PC-3 (cell line): ENCODE measurements around the gene NDC1. TPM values are rescaled to one million over a fixed set of nuclear protein-coding genes. Genes with fewer than 3 reads are reported as not detected.

Experiments
- ATAC-seq: fragments of 200-7000 bp; cut with Tn5 transposase; 2 replicates; pipeline ENCODE4 v1.9.1; 2020; ENCODE audit warnings: mild to moderate bottlenecking, moderate library complexity
- BruUV-seq: library from RNA; stranded (reverse); fragments of 400-500 nt; replicated peaks from 2 replicates; lab custom pipeline; 2021; lab: Mats Ljungman, UMichigan
- CTCF ChIA-PET: fragments of 300-600 bp; sonication (Branson Sonifier 250); formaldehyde crosslinking; loops from one replicate; lab custom pipeline; 2022; ENCODE audit warnings: antibody characterized with exemption; lab: Charles Lee
- POLR2A ChIA-PET: fragments of 300-600 bp; sonication (Branson Sonifier 250); formaldehyde crosslinking; loops from one replicate; lab custom pipeline; 2022; ENCODE audit warnings: antibody characterized with exemption; ENCODE audit not compliant: unreplicated experiment; lab: Charles Lee
- DNase-seq: peaks from one replicate; pipeline ENCODE4 v3.0.0-alpha.2; 2015
- H2AFZ ChIP-seq: fragments of 300-600 bp; sonication (generic); 2 replicates; pipeline ENCODE4 v1.6.0; 2016; ENCODE audit warnings: antibody characterized with exemption, low read length
- H3F3A ChIP-seq: fragments of 300-600 bp; sonication (generic); one replicate; pipeline ENCODE4 v1.6.0; 2017; ENCODE audit warnings: antibody characterized with exemption, low read length, control low read depth, mild to moderate bottlenecking; ENCODE audit not compliant: unreplicated experiment
- H3K27ac ChIP-seq: fragments of 300-600 bp; sonication (generic); 2 replicates; pipeline ENCODE4 v1.5.1; 2016; ENCODE audit warnings: mild to moderate bottlenecking, low read length
- H3K27me3 ChIP-seq: fragments of 300-600 bp; sonication (generic); 2 replicates; pipeline ENCODE4 v1.6.1; 2016; ENCODE audit warnings: low read length, mixed read lengths
- H3K36me3 ChIP-seq: fragments of 300-600 bp; sonication (generic); 2 replicates; pipeline ENCODE4 v1.6.1; 2016; ENCODE audit warnings: low read depth, mixed run types, low read length, mixed read lengths
- H3K4me1 ChIP-seq: fragments of 300-600 bp; sonication (generic); 2 replicates; pipeline ENCODE4 v1.5.1; 2016; ENCODE audit warnings: low read length; ENCODE audit not compliant: insufficient read depth
- H3K4me2 ChIP-seq: fragments of 300-600 bp; sonication (generic); 2 replicates; pipeline ENCODE4 v1.6.0; 2016; ENCODE audit warnings: low read length
- H3K4me3 ChIP-seq: fragments of 300-600 bp; sonication (generic); 2 replicates; pipeline ENCODE4 v1.5.1; 2016; ENCODE audit warnings: mild to moderate bottlenecking, low read length, mixed read lengths
- H3K79me2 ChIP-seq: fragments of 300-600 bp; sonication (generic); 2 replicates; pipeline ENCODE4 v1.6.1; 2017; ENCODE audit warnings: low read length, mixed read lengths
- H3K9ac ChIP-seq: fragments of 300-600 bp; sonication (generic); 2 replicates; pipeline ENCODE4 v1.6.0; 2016; ENCODE audit warnings: mild to moderate bottlenecking, low read length
- H3K9me2 ChIP-seq: fragments of 300-600 bp; sonication (generic); replicated peaks from 2 replicates; pipeline ENCODE4 v1.6.1; 2016; ENCODE audit warnings: mixed run types, low read length, mixed read lengths
- H3K9me3 ChIP-seq: fragments of 300-600 bp; sonication (generic); 2 replicates; pipeline ENCODE4 v1.6.1; 2016; ENCODE audit warnings: low read length, mixed read lengths
- H4K20me1 ChIP-seq: fragments of 300-600 bp; sonication (generic); 2 replicates; pipeline ENCODE4 v1.6.1; 2016; ENCODE audit warnings: low read length, mixed read lengths
- EZH2 ChIP-seq: fragments of 300-600 bp; sonication (generic); IDR thresholded peaks from one replicate; pipeline ENCODE4 v1.6.1; 2017; ENCODE audit warnings: antibody characterized with exemption, mild to moderate bottlenecking, low read length; ENCODE audit not compliant: unreplicated experiment
- EZH2phosphoT487 ChIP-seq: fragments of 300-600 bp; sonication (generic); IDR thresholded peaks from 2 replicates; pipeline ENCODE4 v1.6.1; 2018; ENCODE audit warnings: mild to moderate bottlenecking, antibody characterized with exemption, low read length, borderline replicate concordance
- intact Hi-C: fragments of 100-400 bp; cut with micrococcal nuclease; formaldehyde crosslinking; loops from 2 replicates; pipeline ENCODE4 v1.9.0; 2023
- total RNA-seq: library from RNA; depleted of rRNA; stranded (reverse); fragments of >200 nt; gene quantifications from 2 replicates; pipeline ENCODE4 v1.2.3, GENCODE V29; 2014
- TF ChIP-seq, protein P1 (sequence below): fragments of 300-600 bp; sonication (generic); conservative IDR thresholded peaks from 2 replicates; pipeline ENCODE4 v1.5.1; 2017; ENCODE audit warnings: antibody characterized with exemption, low read depth, mild to moderate bottlenecking, low read length

NDC1 gene
- total RNA-seq, 1 experiment from 2014 or later: 63.6 TPM

DNA sequence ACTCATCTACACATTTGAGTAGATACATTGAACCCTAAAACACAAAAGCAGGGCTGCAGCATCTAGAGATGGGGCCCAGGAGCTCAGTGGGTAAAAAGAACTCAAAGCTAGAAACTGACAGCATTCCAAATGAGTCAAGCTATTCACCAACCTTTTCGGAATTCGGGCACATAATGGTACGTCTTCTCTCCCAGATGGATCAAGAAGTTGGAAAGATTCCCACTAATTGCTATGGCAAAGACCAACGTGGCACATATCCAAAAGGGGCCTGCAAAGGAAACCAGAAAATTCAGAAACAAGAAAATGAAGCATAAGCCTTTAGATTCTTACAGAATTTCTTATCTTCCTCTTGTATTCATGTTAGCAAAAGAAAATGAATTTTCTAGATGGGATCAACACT is 33.1 kb upstream of the NDC1 start:
- H3K4me2 ChIP-seq: no peak overlapping the region
- no peaks in the 10 kb centered on the region for H3K4me1 ChIP-seq
- CTCF ChIA-PET: interaction anchor here (0.6 kb wide), 1 partner anchor 10 kb away, joined by 9 read pairs; no protein-coding TSS in a partner anchor
- H3K27ac ChIP-seq: no peak overlapping the region
- ATAC-seq (no peak), DNase-seq (no peak)
- H3K4me3 ChIP-seq: no peak overlapping the region
- H3F3A ChIP-seq: no peaks in the 10 kb centered on the region
- H2AFZ ChIP-seq: no peak overlapping the region
- no peak for TF ChIP-seq EZH2
- TF ChIP-seq, protein P1, sequence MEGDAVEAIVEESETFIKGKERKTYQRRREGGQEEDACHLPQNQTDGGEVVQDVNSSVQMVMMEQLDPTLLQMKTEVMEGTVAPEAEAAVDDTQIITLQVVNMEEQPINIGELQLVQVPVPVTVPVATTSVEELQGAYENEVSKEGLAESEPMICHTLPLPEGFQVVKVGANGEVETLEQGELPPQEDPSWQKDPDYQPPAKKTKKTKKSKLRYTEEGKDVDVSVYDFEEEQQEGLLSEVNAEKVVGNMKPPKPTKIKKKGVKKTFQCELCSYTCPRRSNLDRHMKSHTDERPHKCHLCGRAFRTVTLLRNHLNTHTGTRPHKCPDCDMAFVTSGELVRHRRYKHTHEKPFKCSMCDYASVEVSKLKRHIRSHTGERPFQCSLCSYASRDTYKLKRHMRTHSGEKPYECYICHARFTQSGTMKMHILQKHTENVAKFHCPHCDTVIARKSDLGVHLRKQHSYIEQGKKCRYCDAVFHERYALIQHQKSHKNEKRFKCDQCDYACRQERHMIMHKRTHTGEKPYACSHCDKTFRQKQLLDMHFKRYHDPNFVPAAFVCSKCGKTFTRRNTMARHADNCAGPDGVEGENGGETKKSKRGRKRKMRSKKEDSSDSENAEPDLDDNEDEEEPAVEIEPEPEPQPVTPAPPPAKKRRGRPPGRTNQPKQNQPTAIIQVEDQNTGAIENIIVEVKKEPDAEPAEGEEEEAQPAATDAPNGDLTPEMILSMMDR: no peak
- no peak for TF ChIP-seq EZH2phosphoT487
- no peaks in the 10 kb centered on the region for H3K79me2 ChIP-seq
- H3K9me2 ChIP-seq: no peaks in the 10 kb centered on the region
- intact Hi-C loops: no loop called here
- no peaks in the 10 kb centered on the region; the same call in 1 of the 2 replicates for H3K36me3 ChIP-seq
- H3K9me3 ChIP-seq: no peaks in the 10 kb centered on the region
- no peak overlapping the region for H3K9ac ChIP-seq
- H3K27me3 ChIP-seq: no peaks in the 10 kb centered on the region
- no peaks in the 10 kb centered on the region for H4K20me1 ChIP-seq
- POLR2A ChIA-PET: no interaction called here
- no TSS peak for BruUV-seq

DNA sequence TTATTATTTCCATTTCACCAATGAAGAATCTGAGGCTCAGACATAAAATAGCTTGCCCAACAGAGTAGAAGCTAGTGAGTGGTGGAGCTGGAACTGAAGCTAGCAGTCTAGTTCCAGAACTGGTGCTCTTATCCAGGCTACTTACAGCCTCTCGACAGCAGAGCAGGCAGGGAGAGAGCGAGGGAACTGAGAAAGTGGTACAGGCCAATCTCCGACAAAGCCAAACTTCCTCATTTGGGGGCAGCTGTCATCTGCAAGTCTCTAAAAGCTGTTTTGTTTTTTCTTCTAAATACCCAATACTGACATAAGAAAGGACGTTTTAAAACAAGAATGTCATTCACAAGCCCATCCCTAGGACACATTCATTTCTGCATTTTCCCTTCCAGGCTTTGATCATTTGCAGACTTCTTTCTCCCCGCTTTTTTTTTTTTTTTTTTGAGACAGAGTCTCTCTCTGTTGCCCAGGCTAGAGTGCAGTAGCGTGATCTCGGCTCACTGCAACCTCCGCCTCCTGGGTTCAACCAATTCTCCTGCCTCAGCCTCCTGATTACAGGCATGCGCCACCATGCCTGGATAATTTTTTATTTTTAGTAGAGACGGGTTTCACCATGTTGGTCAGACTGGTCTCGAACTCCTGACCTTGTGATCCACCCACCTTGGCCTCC is 31.5 kb upstream of the NDC1 start:
- H4K20me1 ChIP-seq: no peaks in the 10 kb centered on the region
- H3K36me3 ChIP-seq: peaks cover 3% of the 10 kb centered on the region; the same call in 1 of the 2 replicates
- H3K79me2 ChIP-seq: no peaks in the 10 kb centered on the region
- TF ChIP-seq EZH2phosphoT487 (no peak), EZH2 (no peak)
- TF ChIP-seq, protein P1: no peak
- ChIA-PET POLR2A (interaction anchor here (0.7 kb wide), 1 partner anchor 935 kb away, joined by 12 read pairs; no protein-coding TSS in a partner anchor), CTCF (interaction anchor here (0.6 kb wide), 1 partner anchor 70 kb away, joined by 10 read pairs; no protein-coding TSS in a partner anchor)
- H3K4me1 ChIP-seq: no peaks in the 10 kb centered on the region
- no peak overlapping the region for H3K4me3 ChIP-seq
- no peaks in the 10 kb centered on the region for H3F3A ChIP-seq
- H3K27ac ChIP-seq: no peak overlapping the region
- no peak overlapping the region for H2AFZ ChIP-seq
- no peaks in the 10 kb centered on the region for H3K27me3 ChIP-seq
- H3K4me2 ChIP-seq: no peak overlapping the region
- H3K9me3 ChIP-seq: no peaks in the 10 kb centered on the region
- no peak overlapping the region for H3K9ac ChIP-seq
- intact Hi-C loops: loop anchor here (10.0 kb wide), 1 partner anchor 185 kb away; the partner anchor contains the start of genes TCEANC2 and TMEM59
- no peak for ATAC-seq
- BruUV-seq: no TSS peak
- no peak for DNase-seq
- H3K9me2 ChIP-seq: no peaks in the 10 kb centered on the region
